Measurements from ENCODE around the gene RGS3. TPM values are rescaled to one million over a fixed set of nuclear protein-coding genes. Genes with fewer than 3 reads are reported as not detected.

Gene RGS3
- total RNA-seq, 2 donors from 2014 or later, result 170 to 202 TPM

- no peaks in the 10 kb centered on the region for H3K9me3 ChIP-seq
- peaks cover 20 to 58% of the 10 kb centered on the region in 2 donors for H3K4me1 ChIP-seq (ENCODE audit: control insufficient read depth in 1 of 2, low read depth in 2 of 2)
- no peak overlapping the region for H3K4me3 ChIP-seq
- H3K27me3 ChIP-seq (replicated peaks; ENCODE audit: insufficient read depth), result no peaks in the 10 kb centered on the region
- H3K27ac ChIP-seq, result peak overlapping the region; percentile 66 to 85
- no peak for TF ChIP-seq CTCF (IDR thresholded peaks at IDR 0.05)
- DNase-seq (ENCODE audit: low spot score) (no peak), ATAC-seq (ENCODE audit: insufficient number of reproducible peaks, low FRiP score, low read depth) (no peak)
- peaks cover 17% of the 10 kb centered on the region for H3K36me3 ChIP-seq
These were observed 69.3 kb downstream of the RGS3 start for GRCh38 chr9:113532809-113533190.

- Histone ChIP-seq H3K36me3 (peaks cover 17% of the 10 kb centered on the region), H3K27ac (peak overlapping the region; percentile 66 to 85), H3K27me3 (replicated peaks; ENCODE audit: insufficient read depth) (no peaks in the 10 kb centered on the region), H3K4me3 (no peak overlapping the region), H3K9me3 (no peaks in the 10 kb centered on the region), H3K4me1 (ENCODE audit: control insufficient read depth in 1 of 2, low read depth in 2 of 2) (peaks cover 22 to 60% of the 10 kb centered on the region in 2 donors)
- ATAC-seq (ENCODE audit: insufficient number of reproducible peaks, low FRiP score, low read depth), result no peak
- no peak for DNase-seq (ENCODE audit: low spot score)
- TF ChIP-seq CTCF (IDR thresholded peaks at IDR 0.05), result no peak
These were observed 70.1 kb downstream of the RGS3 start for GRCh38 chr9:113533335-113534225.

- Histone ChIP-seq H3K4me1 (ENCODE audit: control insufficient read depth in 1 of 2, low read depth in 2 of 2) (peaks cover 22 to 74% of the 10 kb centered on the region in 2 donors), H3K36me3 (no peaks in the 10 kb centered on the region), H3K27ac (peak overlapping the region; percentile 83 to 89), H3K4me3 (no peak overlapping the region), H3K9me3 (no peaks in the 10 kb centered on the region), H3K27me3 (replicated peaks; ENCODE audit: insufficient read depth) (no peaks in the 10 kb centered on the region)
- DNase-seq (ENCODE audit: low spot score) (no peak), ATAC-seq (ENCODE audit: insufficient number of reproducible peaks, low FRiP score, low read depth) (no peak)
- TF ChIP-seq CTCF (IDR thresholded peaks at IDR 0.05), result no peak
These were observed 72.2 kb downstream of the RGS3 start for GRCh38 chr9:113535756-113536155.

GRCh38 chr9:113536166-113536482 is 72.6 kb downstream of the RGS3 start:
- H3K4me1 ChIP-seq (ENCODE audit: control insufficient read depth in 1 of 2, low read depth in 2 of 2), result peaks cover 22 to 77% of the 10 kb centered on the region in 2 donors
- peak overlapping the region; percentile 83 to 89 for H3K27ac ChIP-seq
- peaks cover under 1% of the 10 kb centered on the region for H3K36me3 ChIP-seq
- no peaks in the 10 kb centered on the region for H3K9me3 ChIP-seq
- no peak overlapping the region for H3K4me3 ChIP-seq
- no peaks in the 10 kb centered on the region for H3K27me3 ChIP-seq (replicated peaks; ENCODE audit: insufficient read depth)
- ATAC-seq (ENCODE audit: insufficient number of reproducible peaks, low FRiP score, low read depth) (no peak), DNase-seq (ENCODE audit: low spot score) (no peak)
- no peak for TF ChIP-seq CTCF (IDR thresholded peaks at IDR 0.05)

GRCh38 chr9:113536483-113537228 is 73.1 kb downstream of the RGS3 start:
- H3K27me3 ChIP-seq (replicated peaks; ENCODE audit: insufficient read depth), result no peaks in the 10 kb centered on the region
- H3K4me1 ChIP-seq (ENCODE audit: control insufficient read depth in 1 of 2, low read depth in 2 of 2), result peaks cover 22 to 83% of the 10 kb centered on the region in 2 donors
- TF ChIP-seq CTCF (IDR thresholded peaks at IDR 0.05), result no peak
- no peaks in the 10 kb centered on the region for H3K9me3 ChIP-seq
- H3K27ac ChIP-seq, result peak overlapping the region; percentile 83 to 89
- no peak overlapping the region for H3K4me3 ChIP-seq
- peaks cover 4% of the 10 kb centered on the region for H3K36me3 ChIP-seq
- no peak for DNase-seq (ENCODE audit: low spot score)
- ATAC-seq (ENCODE audit: insufficient number of reproducible peaks, low FRiP score, low read depth), result peak; percentile 54

Measured in thoracic aorta (tissue), 2 donors.